Glomerular visceral epithelial cell (primary cell): ENCODE data around the gene TMEM260.

Source experiments
- DNase-seq: peaks from one replicate; pipeline ENCODE4 v3.0.0-alpha.2; 2016; ENCODE audit errors: extremely low spot score

TMEM260 gene

DNA sequence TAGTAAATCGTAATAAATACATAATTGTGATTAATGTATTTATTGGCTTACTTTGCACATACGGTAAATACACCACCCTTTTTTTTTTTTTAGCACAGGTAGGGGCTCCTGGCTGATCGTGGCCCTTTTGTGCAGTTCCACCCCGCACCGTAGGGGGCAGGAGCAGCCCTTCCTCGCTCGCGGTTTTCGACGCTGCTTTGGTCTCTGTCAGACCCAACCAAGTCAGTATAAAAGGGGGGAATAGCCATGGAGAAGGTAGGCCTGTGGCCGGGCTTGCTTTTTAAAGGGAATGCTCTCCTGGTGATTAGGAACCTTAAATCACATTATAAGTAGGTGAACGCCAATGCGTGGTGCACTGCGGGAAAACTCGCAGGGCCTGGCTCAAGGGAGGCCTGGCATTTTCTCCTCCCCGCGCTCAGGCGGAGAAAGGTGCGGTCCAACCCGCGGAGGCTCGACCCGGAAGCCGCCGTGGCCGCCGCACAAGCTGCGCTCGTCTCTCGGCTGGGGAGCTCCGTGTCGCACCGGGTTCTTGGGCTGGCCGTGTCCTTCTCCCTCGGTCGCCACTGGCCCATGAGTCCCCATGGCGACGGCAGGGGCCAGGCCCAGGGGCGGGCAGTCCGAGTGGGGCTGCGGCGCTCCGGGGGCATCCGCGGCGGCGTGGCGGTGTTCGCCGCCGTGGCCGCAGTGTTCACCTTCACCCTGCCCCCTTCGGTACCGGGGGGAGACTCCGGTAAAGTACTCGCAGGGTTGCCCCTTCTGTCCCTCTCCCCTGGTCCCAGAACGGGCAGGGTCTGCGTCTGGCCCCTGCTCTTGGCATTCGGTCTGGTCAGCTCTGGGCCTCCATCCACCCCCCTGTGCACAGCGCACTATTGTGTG, at the start of gene TMEM260:
Gene TMEM260, plus strand, starts transcription at position 454 of the 876 bp plus-strand sequence. Its CDS starts 117 bp downstream, at position 571.
- DNase-seq: peak; percentile 86

DNA sequence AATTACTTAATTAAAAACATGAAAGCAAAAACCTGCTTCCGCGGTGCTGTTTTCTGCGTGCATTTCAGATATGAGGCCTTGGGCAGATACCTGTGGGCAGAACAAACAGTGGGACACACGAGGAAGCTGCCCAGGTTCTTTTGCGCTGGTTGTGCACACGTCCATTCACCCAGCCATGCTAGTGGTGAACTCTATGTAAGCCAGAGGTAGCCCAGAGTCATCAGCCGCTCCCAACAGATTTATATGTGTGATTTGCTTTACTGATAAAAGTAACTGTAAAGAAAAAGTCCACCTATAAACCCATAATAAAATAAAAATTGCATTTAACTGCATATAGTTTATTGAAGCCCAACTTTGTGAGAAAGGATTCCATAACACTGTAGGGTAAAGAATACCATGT, 47.1 kb upstream of the TMEM260 start:
- no peak for DNase-seq

DNA sequence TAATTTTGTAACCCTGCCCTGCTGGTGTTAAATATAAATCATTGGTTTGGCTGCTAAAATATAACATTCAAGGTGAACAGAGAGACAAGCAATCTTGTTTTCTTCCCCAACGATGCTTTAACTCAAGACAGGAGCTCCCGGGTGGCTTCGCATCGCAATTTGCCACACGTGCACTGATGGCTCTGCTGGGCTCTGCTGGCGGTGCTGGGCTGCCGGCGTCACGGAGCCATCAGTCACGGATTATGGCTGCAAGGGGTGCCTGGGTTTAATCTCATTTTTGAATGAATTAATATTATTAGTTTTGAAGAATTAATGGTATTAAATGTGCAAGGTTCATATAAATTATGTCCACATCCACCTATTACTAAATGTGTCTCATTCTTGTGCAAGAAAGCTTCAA, 44.9 kb upstream of the TMEM260 start:
- DNase-seq: no peak

DNA sequence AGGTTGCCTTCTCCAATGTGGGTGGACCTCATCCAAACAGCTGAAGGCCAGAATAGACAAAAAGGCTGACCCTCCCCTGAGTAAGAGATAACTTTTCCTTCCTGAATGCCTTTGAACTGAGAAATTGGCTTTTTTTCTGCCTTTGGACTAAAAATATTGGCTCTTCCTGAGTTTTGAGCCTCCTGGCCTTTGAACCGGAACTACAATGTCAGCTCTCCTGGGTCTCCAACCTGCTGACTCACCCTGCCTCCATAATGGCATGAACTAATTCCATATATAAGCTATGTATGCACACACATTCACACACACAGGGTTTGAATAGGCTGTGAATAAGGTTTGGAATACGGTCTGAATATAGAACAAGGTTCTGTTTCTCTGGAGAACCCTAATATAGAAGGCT, 39.7 kb upstream of the TMEM260 start:
- no peak for DNase-seq

DNA sequence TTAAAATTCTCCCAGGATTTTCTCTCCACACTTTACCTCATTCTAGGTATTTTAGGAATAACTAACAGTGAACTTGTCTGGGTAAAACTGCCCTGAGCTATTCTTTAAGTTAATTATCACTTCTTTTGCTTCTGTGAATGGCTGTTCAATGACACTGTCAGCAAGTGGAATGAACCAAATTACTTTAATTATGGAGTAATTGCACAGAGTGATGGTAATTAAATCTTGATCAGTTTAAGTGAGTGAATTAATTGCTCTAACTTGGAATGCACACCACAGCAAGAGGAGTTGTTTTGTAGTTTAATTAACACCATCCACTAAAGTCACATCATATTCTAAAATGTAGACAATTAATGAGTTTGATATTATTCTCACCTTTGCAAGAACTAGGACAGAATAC, 36.2 kb upstream of the TMEM260 start:
- DNase-seq: no peak

DNA sequence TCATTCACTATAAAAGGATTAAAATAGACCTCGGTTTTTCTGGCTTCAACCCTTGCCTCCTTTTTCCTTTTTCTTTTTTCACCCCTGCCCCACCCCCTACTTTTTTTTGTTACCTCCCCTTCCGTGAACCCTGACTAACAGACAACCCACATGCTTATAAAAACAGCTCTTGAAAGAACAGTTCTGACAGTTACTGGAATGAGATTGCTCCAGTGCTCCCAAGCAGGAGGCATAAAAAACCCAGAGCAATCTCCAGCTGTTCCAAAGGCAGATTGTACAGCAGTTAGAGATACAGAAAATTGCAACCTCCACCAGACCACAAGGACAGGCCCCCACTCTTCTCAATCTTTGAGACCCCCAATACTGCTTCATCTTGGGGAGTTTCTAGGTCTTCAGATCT, 29.9 kb upstream of the TMEM260 start:
- DNase-seq: no peak

DNA sequence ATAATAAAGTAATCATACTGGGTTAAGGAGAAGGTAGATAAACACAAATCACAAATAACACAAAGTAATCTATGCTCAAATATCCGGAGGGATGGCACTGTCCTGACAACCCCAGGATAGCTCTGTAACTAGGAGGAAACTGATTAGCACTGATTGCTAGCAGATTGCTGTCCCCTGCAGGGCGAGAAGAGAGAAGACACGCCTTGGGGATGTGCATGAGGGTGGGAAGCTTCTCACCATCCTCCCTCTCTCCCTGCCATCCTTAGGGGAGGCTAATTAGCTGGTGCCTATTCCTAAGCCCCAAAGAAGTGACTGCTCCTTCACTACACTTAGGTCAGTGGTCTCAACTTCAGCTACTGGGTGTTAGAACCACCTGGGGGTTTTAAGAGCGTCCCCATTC, 27.0 kb upstream of the TMEM260 start:
- DNase-seq: no peak

DNA sequence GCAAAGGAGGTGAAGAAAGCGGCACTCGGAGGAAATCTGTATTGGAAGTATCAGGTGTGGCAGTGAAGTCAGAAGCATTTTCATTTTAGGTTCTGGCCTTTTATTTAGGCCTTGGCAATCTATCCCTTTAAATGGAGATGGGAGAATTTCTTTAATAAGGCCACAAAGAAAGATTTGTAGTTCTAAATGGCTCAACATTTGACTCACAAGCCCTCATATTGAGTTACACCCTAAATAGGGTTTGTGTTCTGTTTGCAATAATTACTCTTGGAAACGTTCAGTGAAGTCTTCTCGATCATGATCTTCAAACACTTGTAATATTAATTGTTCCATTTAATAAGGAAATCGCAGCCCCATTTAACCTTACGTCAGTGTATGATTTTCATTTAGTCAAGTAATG, 25.3 kb upstream of the TMEM260 start:
- no peak for DNase-seq

DNA sequence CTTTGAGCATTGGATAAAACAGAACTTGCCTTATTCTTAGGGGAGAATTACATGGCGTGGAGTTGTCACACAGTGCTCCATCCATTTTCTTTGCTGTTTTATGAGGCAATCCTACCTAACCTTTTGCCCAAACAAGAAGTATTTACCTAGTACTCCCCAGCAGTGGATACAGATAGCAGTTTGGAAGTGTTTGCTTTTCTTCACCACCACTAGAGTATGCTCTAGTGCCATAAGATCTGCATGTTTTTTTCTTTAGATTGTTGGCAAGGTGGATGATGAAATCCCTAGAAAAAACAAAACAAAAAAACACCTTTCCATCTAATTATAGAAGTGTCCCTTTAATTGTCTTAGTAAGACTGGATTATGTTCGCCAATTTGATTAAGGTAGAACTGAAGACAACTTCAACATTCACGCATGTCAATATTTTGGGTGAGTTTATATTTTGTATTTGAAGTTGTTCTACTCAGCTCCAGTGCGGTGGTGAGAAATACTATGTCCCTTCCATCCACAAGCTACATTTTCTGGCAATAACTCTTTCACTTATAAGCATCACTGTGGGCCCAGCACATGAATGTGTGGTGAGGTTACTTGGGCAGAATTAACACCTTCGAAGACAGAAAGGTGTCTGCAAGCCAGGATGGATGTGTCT, 23.6 kb upstream of the TMEM260 start:
- peak; percentile 3 for DNase-seq

DNA sequence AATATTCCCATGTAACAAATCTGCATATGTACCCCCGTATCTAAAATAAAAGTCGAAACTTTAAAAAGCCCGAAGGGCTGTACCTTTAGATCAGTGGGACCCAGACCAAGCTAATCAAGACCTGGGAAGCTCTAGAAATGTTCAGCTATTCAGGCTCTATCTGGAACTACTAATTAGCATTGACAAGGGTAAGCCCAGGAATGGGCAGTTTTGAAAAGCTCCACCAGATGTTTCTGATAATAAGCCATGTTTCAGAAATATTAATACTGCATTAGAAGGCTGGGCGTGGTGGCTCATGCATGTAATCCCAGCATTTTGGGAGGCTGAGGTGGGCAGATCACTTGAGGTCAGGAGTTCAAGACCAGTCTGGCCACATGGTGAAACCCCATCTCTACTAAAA, 20.4 kb upstream of the TMEM260 start:
- no peak for DNase-seq

DNA sequence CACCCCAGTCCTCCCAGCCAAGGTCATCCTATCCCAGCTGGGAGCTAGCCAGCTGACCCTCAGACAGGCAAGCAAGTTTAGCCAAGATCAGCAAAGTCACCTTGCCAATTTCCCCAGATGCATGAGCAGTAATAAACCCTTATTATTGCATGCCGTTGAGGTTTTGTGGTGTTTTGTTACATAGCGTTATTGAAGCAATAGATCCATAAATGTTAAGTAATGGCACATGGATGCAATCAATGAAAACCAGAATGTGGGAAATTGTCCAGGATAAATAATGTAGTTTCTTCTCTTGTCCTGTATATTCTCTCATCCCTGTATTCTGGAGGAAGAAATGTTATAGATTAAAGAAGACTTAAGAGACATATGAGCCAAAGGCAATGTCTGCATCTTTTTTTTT, 18.0 kb upstream of the TMEM260 start:
- DNase-seq: no peak

DNA sequence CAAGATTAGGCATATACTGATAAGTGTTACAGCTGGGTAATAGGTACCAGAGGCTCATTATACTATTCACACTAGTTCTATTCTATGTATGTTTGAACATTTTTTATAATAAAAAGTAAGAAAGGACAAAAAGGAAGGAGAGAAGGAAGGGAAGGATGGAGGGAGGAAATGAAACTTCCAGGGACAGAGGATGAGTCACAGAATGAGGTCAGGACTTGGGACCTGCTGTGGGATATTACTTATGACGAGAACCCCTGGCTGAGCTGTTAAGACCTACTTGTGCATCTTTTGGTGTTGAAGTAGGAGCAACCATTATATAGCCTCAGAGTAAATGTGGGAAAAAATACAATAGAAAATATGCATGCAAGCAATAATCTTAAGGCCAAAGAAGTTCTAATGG, 16.7 kb upstream of the TMEM260 start:
- no peak for DNase-seq

DNA sequence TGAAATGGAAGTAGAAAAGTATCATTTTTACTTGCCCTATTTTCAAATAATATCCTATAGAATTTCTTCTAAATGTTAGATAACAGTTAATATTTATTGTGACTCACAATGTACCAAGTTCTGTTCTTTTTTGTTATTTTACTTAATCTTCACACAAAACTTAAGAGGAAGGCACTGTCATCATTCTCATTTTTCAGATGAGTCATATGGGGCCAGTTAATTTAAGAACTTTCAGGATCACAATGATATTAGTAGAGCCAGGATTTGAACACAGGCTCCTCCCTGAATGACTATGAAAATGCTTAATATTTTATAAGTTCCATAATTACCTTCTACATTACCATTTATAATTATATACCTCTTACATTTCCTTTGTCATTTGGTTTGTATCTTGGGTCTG, 10.4 kb upstream of the TMEM260 start:
- DNase-seq: no peak

DNA sequence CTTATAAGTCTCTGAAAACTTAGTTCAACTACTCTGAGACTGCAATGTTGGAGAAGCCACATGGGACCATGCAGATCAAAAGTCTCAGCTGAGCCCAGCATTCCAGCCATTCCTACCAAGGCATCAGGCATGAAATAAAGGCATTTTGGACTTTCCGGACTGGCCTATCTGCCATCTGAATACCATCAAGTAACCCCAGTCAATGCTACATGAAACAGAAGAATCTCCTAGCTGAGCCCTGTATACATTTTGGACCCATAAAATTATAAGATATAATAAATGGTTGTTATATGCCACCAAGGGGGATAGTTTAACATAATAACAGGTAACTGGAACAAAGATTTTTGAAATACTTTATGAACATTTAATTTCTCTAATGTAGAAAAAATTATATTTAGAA, 9.3 kb upstream of the TMEM260 start:
- no peak for DNase-seq

DNA sequence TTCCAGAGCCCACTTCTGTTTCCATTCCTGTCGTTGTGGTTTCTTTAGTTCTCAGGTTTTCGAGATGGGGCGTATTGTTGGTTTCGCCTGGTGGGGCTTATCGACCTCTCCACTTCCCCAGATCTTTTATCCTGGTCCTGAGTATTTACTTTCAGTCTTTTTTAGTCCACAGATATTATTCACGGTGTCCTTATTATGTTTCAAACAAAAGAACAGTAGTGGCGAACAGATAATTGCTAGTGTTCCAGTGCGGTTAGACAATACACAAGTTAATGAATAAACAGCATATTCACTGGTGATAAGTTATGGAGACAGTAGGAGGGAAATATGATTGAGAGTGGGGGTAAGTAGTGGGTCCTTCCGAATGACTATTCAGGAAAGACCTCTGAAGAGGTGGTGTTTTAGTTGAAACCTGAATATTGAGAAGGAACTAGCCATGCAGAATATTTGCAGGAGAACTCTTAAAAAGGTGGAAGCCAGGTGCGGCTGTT, 668 bp downstream of the TMEM260 start:
- no peak for DNase-seq

DNA sequence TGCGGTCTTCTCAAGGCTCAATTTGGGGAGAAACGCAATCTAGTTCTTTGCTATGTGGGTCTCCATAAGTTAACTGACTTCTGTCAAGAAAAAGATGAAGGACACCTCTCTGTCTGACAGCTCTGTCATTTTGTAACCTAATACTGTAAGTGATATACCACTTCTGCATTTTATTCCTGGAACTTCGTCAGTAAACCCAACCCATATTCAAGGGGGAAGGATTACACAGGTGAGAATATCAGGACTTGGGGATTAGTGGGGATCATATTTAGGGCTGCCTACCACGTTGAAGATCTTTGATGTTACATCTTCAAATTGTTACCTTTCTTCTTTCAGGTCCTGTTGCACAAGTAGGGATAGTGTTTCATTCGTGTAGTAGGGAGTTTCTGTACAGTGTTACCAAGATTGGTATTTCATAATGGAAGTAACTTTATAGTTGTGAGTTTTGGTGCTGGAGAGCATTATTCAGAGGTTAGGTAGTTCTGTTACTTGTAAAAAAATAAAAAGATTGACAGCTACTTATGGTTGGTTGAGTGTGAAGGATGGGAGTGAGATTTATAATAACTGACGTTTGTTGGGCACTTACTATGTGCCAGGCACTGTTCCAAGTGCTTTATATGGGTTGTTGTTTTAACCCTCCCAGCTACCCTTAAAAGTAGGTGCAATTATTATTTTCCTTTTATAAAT, 1.6 kb downstream of the TMEM260 start:
- no peak for DNase-seq

DNA sequence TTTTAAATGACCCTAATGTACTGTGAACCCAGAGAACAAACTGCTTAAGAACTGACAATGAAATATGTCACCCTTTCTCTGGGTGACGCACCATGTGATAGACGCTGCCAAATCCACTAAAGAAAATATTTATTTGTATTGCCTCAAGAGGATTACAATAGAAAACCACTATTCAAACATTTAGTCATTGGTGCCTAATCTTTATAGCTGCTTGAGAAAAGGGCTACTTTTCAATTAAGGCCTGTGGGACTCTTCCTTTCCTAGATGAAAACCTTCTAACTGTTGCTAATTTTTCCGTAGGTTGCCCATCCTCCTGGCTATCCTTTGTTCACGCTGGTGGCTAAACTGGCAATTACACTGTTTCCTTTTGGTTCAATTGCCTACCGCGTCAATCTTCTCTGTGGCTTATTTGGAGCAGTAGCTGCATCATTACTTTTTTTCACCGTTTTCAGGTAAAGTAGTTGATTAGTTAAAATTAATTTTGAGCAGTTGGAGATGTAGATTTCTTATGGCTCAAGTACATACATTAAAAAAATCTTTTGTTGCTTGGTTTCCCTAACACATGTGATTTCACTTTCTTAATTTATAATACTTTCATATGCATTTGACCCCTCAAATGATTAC, 6.0 kb downstream of the TMEM260 start:
- DNase-seq: no peak

DNA sequence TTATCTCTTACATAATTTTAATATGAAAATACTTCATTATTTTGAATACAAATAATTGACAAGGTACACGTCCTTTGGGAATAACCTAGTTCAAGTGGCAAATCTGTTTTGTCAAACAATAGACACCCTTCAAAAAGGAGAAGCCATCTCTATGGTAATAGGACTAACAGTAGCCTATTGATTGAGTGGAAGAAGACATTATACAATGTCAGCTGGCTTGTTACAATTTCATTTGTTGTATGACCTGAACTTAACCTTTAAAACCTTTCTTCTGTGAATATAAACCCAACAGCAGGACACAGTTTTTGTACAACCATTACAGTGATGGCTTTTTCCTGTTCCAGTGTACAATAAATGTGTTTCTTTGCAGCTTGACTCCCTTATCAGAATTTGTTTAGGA, 8.1 kb downstream of the TMEM260 start:
- DNase-seq: no peak

DNA sequence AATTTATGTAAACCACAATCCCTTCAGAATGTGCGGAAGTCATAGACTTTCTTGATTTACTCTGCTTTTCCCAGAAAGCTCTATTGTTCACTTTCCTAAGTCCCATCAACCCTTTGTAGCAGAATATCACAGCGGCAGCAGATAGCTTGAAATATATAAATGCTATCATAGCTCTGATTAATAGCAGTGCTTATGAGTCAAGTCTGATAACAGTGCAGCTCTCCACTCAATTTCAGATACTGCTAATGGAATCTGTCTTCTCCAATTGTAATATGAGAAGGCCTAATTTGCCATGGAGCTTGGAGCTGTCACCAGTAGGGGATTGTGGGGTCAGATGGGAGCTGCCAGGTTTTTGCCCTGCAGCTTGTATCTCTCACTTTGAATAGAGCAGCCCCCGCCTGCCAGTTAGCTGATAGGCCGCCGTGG, 10.9 kb downstream of the TMEM260 start:
- DNase-seq: no peak

DNA sequence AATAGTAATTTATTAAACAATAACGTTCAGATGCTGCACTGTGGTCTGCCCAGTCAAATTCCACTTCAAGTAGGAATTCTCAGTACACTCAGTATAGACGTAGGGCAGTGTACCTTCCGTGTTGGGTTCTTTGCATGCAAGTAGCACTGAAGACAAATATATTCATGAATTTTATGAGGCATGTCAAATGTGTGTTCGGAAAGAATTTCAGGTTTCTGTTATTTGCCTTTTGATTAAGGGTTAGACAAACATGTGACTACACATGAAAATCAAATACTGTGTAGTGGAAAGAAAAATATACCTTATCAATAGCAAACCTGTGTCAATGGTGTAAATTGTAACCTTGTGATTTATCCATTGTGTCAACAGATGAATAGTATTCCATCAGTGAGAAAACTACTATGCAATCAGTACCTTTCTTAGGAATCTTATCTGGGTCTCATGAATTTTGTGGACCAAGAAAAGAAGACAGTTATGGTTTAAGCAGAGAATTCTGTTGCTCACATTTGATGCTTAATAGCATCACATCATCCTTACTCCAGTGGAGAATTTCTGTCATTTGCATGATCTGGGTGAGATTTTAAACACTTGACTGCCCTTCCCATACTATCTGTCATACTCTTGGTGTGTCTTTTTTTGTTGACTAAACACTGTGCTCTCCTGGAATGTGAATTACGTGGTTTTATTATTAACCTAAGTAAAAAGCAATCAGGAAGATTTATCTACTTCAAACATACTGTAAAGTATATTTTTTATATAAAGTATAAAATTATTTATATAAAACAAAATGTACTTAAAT, 13.3 kb downstream of the TMEM260 start:
- peak; percentile 22 for DNase-seq

DNA sequence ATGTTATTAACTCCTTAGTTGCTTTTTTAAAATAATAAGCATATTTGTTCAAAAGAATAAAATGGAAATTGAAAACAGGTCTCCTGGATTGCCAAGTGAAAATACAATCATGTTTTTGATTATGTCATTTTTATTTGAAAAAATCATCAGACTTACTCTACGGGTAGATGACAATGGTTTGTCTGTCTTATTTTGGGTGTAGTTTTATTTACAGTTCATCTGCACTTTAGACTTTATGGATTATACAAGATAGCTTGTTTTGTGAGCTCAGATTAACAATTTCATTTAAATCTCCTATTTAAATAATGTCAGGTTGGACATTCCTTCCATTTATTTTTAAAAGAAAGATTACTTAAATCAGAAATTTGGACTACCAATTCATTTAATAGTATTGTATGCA, 14.8 kb downstream of the TMEM260 start:
- DNase-seq: no peak
